NCI-H1436 (cell line): ENCODE measurements around the gene CSF2RB.

Source experiments
- DNase-seq: peaks from one replicate; lab custom pipeline; 2025; lab: John Stamatoyannopoulos, UW

Gene CSF2RB

DNA sequence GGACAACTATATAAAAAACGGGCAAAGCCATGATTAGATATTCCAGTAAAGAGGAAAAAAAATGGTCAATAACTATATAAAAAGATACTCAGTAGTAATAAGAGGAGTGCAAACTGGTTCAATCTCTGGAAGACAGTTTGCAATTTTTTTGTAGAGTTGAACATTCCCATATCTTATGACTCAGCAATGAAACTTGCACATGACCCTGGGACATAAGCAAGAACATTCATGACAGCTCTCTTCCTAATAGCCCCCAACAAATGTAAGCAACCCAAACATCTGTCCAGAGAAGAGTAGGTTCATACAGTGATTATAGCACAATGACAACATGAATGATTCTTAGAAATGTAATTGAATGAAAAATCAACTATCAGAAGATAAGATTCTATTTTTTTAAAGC is 21.8 kb upstream of the CSF2RB start:
- no peak for DNase-seq

DNA sequence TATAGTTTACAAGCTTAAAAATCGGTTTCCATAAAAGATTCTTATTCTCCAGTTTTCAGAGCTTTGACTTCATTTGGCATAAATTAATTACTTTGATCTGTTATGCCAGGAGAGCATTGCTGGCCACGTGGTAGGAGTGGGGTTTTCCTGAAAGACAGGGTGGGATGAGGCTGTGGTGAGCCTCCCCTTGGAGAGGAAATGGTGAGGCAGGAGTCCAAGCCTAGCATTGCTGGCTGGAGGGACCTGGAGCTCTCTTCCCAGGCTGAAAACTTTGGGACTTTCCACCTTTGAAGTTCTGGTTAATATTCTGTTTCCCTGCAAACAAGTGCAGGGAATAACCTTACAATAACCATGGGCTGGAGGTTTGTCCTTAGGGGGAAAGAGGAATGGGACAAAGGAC is 21.1 kb upstream of the CSF2RB start:
- DNase-seq, result no peak

DNA sequence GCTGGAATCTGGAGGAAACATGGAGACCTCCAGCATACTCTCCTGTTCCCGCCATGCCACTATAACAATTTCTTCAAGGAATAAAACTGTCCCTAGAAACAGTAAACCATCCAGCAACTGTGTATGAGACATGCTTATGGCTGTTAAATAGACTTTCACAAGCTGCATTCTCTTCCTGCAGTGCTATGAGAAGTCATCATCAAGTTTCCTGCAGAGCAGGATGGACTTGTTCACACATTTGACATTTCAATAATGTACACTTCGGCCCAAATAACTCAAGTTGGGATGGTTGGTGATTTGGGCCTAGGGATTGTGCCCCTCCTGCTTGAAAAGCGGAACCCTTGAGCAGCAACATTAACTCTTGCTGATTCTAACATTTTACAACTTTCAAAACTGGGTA is 20.2 kb upstream of the CSF2RB start:
- no peak for DNase-seq

DNA sequence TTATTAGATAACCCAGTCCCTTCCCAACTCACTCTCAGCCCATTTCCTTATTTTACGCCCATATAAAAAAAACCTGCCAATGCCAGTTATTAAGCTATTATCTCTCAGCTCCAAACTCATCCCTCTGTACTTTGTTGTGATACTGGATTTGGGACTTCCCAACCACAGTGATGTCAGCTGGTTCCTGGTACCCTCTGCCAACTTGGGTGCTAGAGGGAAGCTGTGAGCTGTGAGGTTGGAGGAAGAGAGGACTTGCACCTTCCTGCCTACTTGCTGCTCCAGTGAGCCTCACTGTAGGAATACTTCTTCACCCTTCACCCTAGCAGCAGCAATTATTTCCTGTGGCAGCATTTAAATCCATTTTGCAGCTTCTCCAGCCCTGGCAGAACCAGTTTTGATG is 19.2 kb upstream of the CSF2RB start:
- DNase-seq, result no peak

DNA sequence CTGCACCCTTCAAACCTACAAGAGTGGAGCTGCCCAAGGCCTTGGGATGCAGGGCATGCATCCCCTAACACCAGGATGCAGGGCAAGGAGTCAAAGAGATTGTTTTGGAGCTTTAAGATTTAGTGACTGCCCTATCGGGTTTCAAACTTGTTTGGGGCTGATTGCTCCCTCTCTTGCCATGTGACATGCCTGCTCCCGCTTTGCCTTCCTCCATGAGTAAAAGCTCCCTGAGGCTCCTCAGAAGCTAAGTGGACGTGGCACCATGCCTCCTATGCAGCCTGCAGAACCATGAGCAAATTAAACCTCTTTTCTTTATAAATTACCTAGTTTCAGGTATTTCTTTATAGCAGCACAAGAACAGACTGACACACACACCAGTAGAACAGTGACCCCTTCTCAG is 15.8 kb upstream of the CSF2RB start:
- DNase-seq, result no peak

DNA sequence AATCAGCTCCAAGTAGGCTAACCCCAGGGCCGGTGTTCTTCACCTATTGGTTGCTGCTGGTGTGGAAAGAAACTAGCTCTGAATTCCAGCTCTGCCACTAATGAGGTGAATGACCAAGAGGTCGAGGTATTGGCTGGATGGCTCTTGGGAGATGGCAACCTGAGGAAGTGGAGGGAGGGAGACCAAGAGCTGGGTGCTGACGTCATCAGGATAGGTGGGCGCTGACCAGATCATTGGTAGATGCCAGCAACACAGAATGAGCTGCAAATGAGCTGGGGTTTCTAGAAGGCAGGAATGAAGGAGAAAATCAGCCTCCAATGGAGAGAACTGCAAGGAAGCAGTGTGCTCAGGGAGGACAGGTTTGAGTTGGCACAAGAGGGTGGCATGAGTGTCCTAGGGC is 14.7 kb upstream of the CSF2RB start:
- DNase-seq, result no peak

DNA sequence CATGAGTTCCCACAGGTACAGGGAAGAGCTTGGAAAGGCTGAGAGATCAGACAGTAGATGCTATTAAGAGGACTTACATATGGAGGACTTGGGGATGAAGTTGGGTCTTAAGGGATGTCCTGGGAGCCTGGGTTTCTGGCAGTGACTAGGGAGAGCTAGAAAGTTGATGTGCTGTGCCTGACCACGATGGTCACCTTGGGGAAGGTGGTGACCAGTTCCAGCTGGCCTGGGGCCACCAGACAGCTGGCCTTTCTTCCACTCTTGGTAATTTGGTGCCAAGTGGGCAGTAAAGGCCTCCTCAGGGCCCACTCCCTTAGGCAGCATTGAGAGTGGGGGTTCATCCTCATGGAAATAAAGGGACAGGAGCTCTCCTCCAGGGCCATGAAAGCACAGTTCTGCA is 13.9 kb upstream of the CSF2RB start:
- no peak for DNase-seq

DNA sequence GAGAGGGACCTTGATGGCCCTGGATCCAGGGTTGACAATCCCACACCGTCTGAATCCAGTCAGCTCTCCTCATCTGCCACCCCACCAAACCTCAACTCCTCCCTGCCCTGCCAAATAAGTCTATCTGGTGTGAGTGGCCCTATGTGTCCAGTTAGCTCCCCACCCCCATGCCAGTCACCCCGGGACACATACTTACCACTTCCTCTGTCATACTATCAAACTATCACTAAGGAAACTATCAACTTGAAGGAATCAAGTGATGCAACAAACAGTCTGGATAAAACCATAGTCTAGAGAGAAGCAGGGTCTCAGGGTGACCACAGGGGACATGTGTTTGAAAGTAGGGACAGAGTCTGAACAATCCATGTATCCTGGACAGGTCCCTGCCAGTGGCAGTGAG is 13.2 kb upstream of the CSF2RB start:
- no peak for DNase-seq

DNA sequence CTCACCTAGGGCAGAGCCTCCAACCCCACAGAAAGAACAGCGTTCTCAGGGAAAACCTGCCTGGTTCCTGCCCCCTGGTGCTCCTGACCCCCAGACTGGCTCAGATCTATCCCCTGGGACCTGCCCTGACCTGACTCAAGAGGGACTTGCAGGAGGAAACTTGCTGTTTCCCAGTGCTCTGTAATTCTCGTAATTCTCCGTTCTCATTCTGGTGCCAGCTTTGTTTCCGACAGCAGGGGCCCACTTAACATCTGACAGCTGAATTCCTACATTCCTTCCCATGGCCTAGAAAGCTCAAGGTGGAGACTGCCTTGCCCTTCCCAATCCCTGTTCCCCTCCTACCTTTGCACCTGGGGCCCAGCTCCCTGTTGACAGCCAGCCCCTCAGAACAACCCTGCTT is 12.5 kb upstream of the CSF2RB start:
- no peak for DNase-seq

DNA sequence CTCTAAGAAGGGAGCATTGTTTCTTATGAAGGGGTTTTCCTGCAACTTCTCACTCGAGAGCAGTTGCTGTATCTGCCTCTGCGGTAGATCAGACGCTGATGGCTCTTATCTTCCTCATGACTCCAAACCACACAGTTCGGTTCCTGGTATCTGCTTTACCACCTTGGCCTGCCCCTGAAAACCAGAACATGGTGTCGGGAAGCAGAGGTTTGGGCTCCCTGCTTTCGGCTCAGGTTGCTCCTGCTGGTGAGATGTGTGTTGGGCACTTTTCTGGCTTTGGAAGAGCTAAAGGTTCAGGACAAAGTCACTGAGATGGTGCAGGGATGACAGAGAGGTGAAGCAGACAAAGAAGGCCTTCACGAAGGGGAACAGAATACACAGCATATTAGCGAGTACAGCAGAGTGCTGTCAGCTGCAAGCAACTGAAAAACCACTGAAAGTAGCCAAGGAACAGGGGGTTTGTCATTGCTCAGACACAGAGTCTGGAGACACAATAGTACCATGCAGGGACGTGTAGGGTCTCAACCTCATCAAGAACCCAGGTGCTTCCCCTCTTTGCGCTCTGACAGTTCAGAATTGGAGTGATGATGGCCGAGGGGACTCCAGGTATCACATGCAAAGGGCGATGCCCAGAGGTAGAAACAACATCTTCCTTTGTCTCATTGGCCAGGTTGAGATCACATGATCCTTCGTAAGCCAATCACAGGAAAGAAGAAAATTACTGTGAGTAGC is 11.9 kb upstream of the CSF2RB start:
- DNase-seq, result no peak

DNA sequence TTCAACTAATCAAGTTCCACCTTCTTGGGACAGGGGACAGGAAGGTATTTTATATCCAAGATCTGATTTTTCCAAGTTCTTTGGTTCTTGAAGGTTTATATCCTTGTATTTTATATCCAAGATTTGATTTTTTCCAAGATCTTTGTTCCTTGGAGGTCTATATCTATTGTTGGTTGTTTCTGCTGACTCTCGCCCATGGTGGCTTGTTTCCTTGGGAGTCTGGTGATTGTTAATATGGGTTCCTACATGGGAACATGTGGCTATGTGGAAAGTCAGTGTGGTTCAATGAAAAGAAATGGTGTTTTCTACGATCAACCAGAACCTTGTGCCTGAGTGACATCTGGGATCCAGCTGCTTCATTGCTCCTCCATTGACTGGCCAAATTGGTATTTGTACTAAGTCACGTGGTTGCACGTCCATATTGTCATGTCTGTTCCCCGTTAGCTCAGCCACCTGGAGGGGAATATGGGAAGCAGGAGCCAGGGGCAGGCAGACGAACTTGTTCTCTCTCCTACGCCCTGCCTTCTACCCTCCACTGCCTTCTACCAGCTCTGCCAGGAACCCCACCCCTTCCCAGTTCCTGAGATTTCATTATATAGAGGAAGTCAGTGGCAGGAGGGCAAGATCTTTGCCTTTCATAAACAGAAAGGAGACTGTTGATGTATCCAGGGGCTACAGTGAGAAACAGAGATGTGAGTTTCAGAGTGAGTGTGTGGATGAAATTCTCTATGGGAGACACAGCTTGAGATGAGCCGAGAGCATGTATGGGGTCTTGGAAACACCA is 11.1 kb upstream of the CSF2RB start:
- no peak for DNase-seq

DNA sequence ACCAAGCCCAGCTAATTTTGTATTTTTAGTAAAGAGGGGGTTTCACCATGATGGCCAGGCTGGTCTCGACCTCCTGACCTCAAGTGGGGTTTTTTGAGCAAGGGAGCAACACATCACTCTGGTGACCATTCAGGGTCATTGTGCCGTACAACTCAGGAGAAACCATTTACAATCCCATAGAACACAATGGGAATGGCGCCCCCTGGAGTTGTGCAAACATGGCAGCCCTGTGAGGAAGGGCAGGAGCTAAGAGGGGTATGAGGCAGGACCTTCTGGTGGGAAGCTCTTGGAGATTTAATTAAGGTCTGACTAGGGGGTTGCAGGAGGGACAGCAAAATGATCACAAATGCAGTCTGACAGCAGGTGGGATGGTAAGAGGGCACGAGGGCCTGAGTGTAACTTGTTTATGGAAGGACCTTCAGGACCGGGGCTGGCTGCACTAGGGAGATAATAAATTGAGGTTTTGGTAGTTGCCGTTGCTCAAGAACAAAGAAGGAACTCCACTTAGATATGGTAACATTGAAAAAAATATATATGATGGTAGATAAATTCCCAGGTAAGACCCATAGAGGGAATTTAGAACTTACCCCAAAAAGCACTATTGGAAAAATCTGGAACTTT is 9.1 kb upstream of the CSF2RB start:
- DNase-seq, result no peak

DNA sequence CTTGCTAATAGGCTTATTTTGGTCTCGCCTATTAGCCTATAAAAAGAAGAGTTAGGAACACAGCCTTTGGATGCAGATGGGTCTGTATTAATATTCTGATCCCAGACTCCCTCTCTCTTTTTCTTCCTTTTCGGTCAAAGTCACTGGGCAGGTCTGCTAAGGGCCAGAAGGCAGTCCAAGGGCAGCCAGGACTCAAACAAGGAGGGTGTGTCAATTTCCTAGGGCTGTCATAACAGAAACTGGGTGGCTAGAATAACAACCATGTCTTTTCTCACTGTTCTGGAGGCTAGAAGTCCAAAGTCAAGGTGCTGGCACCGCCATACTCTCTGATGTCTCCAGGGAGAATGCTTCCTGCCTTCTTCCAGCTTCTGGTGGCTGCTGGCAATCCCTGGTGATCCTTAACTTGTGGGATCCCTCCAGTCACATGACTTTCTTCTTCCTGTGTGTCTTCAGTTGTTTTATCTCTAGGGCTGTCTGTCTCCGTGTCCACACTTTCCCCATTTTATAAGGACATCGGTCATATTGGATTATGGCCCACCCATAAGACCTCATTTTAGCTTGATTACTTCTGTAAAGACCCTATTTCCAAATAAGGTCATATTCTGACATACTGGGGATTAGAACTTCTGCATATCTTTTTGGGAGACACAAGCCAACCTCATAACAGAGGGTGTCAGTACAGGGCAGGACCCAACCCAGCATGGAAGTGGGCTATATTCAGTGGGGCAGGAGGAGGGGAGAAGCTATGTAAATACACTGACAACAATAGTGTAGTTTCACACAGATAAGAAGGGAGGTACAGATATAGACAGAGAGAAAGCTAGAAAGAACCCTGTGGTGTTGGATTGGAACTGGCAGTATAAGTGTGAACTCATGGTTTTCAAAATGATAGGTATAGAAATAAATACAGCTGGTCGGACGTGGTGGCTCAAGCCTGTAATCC is 5.9 kb upstream of the CSF2RB start:
- DNase-seq, result no peak

DNA sequence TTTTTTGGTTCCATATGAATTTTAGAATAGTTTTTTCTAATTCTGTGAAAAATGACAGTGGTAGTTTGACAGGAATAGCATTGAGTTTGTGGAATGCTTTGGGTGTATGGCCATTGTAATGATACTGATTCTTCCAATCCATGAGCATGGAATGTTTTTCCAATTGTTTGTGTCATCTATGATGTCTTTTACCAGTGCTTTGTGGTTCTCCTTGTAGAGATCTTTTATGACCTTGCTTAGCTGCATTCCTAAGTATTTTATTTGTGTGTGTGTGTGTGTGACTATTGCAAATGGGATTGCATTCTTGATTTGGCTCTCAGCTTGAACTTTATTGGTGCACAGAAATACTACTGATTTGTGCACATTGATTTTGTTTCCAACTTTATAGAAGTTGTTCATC is 3.0 kb upstream of the CSF2RB start:
- no peak for DNase-seq

DNA sequence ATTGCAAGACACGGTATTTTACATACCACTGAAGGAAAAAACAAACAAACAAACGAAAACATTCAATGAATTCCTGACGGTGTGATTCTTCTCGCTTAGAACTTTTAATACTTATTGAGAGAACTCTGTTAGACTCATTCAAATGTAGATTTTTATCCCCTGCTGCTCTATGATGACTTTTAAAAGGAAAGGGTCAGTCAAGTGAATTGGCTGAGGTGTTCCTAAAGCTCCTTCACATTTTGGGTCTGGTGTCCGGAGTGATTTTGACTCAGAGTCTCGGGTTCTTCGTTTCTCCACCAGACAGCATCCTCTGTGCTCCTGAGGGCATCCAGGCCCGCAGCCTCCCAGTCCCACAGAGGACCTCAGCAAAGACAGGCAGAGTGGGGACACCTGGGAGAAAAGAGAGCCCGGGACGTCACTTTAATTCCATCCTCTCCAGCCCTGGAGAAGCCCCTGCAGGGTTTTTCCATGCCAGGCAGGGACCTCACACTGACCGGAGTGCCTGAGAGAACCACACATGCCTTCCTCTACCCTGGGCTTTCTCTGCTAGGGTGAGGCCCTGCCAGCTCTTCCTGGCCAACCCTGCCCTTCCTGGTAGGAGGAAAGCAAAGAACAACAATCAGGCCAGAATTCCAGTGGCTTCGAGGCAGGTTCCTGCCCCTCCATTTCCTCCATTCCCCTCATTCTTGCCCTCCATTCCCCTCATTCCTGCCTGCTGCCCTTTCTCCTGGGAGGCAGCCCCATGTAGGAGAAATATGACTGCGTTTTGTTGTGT is 1.4 kb upstream of the CSF2RB start:
- DNase-seq, result no peak

DNA sequence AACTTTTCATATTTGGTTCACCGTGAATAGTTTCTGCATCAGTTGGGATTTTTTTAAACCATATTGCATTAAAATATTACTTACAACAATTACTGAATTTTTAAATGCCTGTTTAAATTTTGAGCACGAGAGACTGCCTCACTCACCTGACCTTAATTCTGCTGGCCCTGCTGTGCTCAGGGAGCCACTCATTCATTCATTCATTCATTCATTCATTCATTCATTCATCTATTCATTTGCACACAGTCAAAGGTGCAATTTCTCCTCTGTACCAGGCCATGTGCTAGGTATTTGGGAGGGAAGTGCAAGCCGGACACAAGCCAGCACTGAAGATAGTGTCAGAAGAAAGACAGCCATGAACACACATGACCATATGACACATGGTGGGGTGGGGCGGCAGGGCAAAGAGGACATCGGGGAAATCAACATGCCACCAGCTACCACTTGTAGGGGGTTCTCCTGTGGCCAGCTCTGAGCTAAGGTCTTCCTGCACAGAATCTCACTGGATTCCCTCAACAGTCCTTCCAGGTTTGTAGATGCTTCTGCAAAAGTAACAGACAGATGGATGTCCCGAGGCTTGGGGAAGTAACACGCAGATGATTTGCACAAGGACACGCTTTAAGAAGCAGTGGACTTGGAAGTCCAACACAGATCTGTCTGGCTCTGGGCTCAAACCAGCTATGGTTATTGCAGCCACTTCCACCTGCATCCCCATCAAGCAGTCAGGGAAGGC is 568 bp upstream of the CSF2RB start:
- DNase-seq, result no peak

DNA sequence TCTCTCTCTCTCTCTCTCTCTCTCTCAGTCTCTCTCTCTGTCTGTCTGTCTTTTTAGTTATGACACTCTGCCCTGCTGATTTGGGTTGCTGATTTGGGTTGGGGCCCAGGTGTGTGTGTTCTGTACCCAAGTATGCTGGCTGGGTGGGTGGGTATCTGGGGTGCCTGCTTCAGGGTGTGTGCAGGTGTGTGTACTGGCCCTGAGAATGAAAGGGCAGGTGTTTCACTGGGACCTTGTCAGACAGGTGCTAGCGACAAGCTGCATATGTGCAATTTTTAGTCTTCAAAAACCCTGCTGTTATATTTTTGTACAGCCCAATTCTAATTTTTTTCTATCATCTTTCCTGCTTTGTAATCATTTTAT is 943 bp downstream of the CSF2RB start:
- no peak for DNase-seq

DNA sequence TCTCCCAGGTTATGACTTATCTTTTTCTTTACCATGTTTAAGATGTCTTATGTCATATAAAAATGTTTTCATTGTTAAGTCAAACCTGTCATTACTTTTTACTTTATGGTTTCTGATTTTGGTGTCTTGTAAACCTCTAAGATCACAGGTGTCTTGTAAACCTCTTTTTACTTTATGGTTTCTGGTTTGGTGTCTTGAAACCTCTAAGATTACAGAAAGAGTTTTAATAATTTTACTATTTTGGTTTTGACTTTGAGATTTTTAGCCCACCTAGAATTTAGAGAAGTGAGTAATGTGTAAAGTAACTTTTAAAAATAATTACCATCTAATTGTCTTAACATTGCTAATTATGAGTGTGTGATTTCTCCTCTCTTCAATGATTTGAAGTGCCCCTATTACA is 2.6 kb downstream of the CSF2RB start:
- no peak for DNase-seq

DNA sequence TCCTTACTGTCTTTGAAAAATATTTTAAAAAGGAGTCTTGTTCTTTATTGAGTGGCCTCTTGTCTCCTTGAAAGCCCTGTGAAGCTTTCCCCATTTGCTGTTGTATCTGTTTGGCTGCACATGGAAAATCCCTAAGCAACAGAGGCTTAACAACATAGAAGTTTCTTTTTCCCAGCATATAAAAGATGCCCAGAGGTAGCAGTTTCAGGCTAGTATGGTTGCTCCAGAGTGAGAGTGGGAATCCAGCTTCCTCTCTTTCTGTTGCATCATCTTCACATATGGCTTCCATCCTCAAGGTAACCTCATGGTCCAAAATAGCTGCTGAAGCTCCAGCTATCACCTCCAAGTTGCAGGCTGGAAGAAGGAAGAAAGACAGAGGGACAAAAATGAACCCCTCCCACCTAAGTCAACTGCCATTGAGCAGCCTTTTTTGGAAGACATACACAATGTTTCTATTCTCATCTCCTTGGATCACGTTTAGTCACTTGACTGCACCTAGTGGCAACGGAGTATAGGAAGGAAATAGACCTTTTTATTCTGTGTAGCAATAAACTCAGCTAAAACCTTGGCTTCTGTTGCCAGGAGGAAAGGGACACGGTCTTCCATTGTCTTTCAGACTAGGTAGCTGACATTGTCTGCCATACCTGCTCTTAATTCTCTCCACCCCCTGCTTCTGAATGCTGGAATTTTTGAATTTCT is 5.3 kb downstream of the CSF2RB start:
- DNase-seq, result no peak
